IMR-90 (cell line): ENCODE results near the gene CCDC144A. TPM values are rescaled to one million over a fixed set of nuclear protein-coding genes. Genes with fewer than 3 reads are reported as not detected.

Source experiments
- ATAC-seq: fragments of 200-7000 bp; cut with Tn5 transposase; 2 replicates; pipeline ENCODE4 v1.9.1; 2020; ENCODE audit warnings: low read depth, mild to moderate bottlenecking, moderate library complexity
- BruUV-seq: library from RNA; stranded (reverse); fragments of 400-500 nt; replicated peaks from 2 replicates; lab custom pipeline; 2021; lab: Mats Ljungman, UMichigan
- CTCF ChIA-PET: fragments of 300-600 bp; formaldehyde crosslinking; extraction: SDS; loops from one replicate; lab custom pipeline; 2021; ENCODE audit warnings: antibody characterized with exemption; lab: Yijun Ruan, JAX
- POLR2A ChIA-PET: fragments of 300-600 bp; sonication (Branson Sonifier 250); formaldehyde crosslinking; loops from one replicate; lab custom pipeline; 2022; ENCODE audit warnings: antibody characterized with exemption; ENCODE audit not compliant: unreplicated experiment; lab: Charles Lee
- DNase-seq: peaks from one replicate; pipeline ENCODE4 v3.0.0; 2013
- H2AFZ ChIP-seq: replicated peaks from 2 replicates; pipeline ENCODE3; 2013; ENCODE audit warnings: low read length, mild to moderate bottlenecking; ENCODE audit not compliant: poor library complexity
- H2AK5ac ChIP-seq: 2 replicates; pipeline ENCODE4 v1.6.1; 2013; ENCODE audit warnings: low read depth, low read length, inconsistent platforms
- H2AK9ac ChIP-seq: replicated peaks from 2 replicates; pipeline ENCODE3; 2013; ENCODE audit warnings: mild to moderate bottlenecking, low read depth, low read length, moderate library complexity; ENCODE audit not compliant: poor library complexity
- H2BK120ac ChIP-seq: 2 replicates; pipeline ENCODE4 v1.6.1; 2013; ENCODE audit warnings: low read depth, low read length, inconsistent platforms
- H2BK15ac ChIP-seq: 3 replicates; pipeline ENCODE4 v1.6.1; 2013; ENCODE audit warnings: low read depth, low read length, inconsistent platforms
- H2BK20ac ChIP-seq: 2 replicates; pipeline ENCODE4 v1.6.1; 2013; ENCODE audit warnings: low read depth, mild to moderate bottlenecking, inconsistent platforms, low read length, moderate library complexity
- H2BK5ac ChIP-seq: 2 replicates; pipeline ENCODE4 v1.6.1; 2013; ENCODE audit warnings: mild to moderate bottlenecking, low read depth, low read length, inconsistent platforms; ENCODE audit not compliant: poor library complexity, severe bottlenecking
- H3K14ac ChIP-seq: replicated peaks from 2 replicates; pipeline ENCODE4 v1.6.1; 2013; ENCODE audit warnings: low read depth, low read length, inconsistent platforms
- H3K18ac ChIP-seq: 2 replicates; pipeline ENCODE4 v1.6.1; 2013; ENCODE audit warnings: low read depth, low read length, control low read depth
- H3K23ac ChIP-seq: 2 replicates; pipeline ENCODE4 v1.6.1; 2013; ENCODE audit warnings: low read depth, low read length, inconsistent platforms
- H3K27ac ChIP-seq: 2 replicates; pipeline ENCODE4 v1.5.1; 2013; ENCODE audit warnings: mild to moderate bottlenecking, control low read depth, low read length; ENCODE audit not compliant: insufficient read depth
- H3K27me3 ChIP-seq: 2 replicates; pipeline ENCODE4 v1.6.1; 2013; ENCODE audit warnings: low read length; ENCODE audit not compliant: control insufficient read depth, insufficient read depth
- H3K36me3 ChIP-seq: 2 replicates; pipeline ENCODE4 v1.6.1; 2013; ENCODE audit warnings: low read length, mixed read lengths; ENCODE audit not compliant: control insufficient read depth, insufficient read depth
- H3K4ac ChIP-seq: 2 replicates; pipeline ENCODE4 v1.6.1; 2013; ENCODE audit warnings: low read depth, low read length, inconsistent platforms
- H3K4me1 ChIP-seq: 2 replicates; pipeline ENCODE4 v1.6.1; 2013; ENCODE audit warnings: low read length, mixed read lengths; ENCODE audit not compliant: control insufficient read depth, insufficient read depth
- H3K4me2 ChIP-seq: 2 replicates; pipeline ENCODE4 v1.6.1; 2013; ENCODE audit warnings: low read depth, mild to moderate bottlenecking, control low read depth, low read length, moderate library complexity
- H3K4me3 ChIP-seq: 2 replicates; pipeline ENCODE4 v1.5.1; 2013; ENCODE audit warnings: low read depth, mild to moderate bottlenecking, control low read depth, low read length, moderate library complexity; ENCODE audit not compliant: insufficient read depth
- H3K56ac ChIP-seq: 2 replicates; pipeline ENCODE4 v1.6.1; 2013; ENCODE audit warnings: low read length, inconsistent platforms; ENCODE audit not compliant: insufficient read depth; ENCODE audit errors: extremely low read depth
- H3K79me1 ChIP-seq, 2 experiments: 2 replicates each; pipeline ENCODE4 v1.6.1; 2013; ENCODE audit warnings: low read length in 2 of 2, inconsistent platforms in 1 of 2, low read depth in 1 of 2
- H3K9ac ChIP-seq: 2 replicates; pipeline ENCODE4 v1.6.1; 2013; ENCODE audit warnings: low read depth, low read length, control low read depth
- H3K9me1 ChIP-seq: 2 replicates; pipeline ENCODE4 v1.6.1; 2013; ENCODE audit warnings: low read length, inconsistent platforms; ENCODE audit not compliant: insufficient read depth
- H3K9me3 ChIP-seq: 2 replicates; pipeline ENCODE4 v1.6.1; 2013; ENCODE audit warnings: low read length; ENCODE audit not compliant: control insufficient read depth, insufficient read depth
- H4K20me1 ChIP-seq: 2 replicates; pipeline ENCODE4 v1.6.1; 2013; ENCODE audit warnings: low read length, inconsistent platforms; ENCODE audit not compliant: insufficient read depth
- H4K5ac ChIP-seq: 2 replicates; pipeline ENCODE4 v1.6.1; 2013; ENCODE audit warnings: mild to moderate bottlenecking, low read depth, low read length, control low read depth
- H4K8ac ChIP-seq, 2 experiments: 2 replicates each; pipeline ENCODE4 v1.6.1; 2013; ENCODE audit warnings: low read depth in 2 of 2, low read length in 2 of 2, control low read depth in 1 of 2, inconsistent platforms in 1 of 2
- H4K91ac ChIP-seq: 2 replicates; pipeline ENCODE4 v1.6.1; 2013; ENCODE audit warnings: low read depth, low read length, inconsistent platforms; ENCODE audit not compliant: insufficient read depth
- BHLHE40 ChIP-seq: fragments of 150-350 bp; IDR thresholded peaks from 2 replicates; pipeline ENCODE4 v1.6.1; 2016; ENCODE audit warnings: mild to moderate bottlenecking, low read depth, low read length
- CEBPB ChIP-seq: IDR thresholded peaks from 2 replicates; pipeline ENCODE4 v1.6.1; 2012; ENCODE audit warnings: low read depth, low read length, improper control_type of control experiment
- CHD1 ChIP-seq: IDR thresholded peaks from 2 replicates; pipeline ENCODE4 v1.6.1; 2012; ENCODE audit warnings: low read depth, low read length, improper control_type of control experiment
- FOS ChIP-seq: fragments of 150-350 bp; IDR thresholded peaks from 2 replicates; pipeline ENCODE4 v1.6.1; 2016; ENCODE audit warnings: low read depth, low read length
- MAFK ChIP-seq: IDR thresholded peaks from 2 replicates; pipeline ENCODE4 v1.6.1; 2012; ENCODE audit warnings: low read depth, low read length, improper control_type of control experiment
- MAZ ChIP-seq: IDR thresholded peaks from 2 replicates; pipeline ENCODE4 v1.6.1; 2012; ENCODE audit warnings: low read depth, mild to moderate bottlenecking, low read length, improper control_type of control experiment, moderate library complexity, borderline replicate concordance
- MXI1 ChIP-seq: IDR thresholded peaks from 2 replicates; pipeline ENCODE4 v1.6.1; 2012; ENCODE audit warnings: low read depth, mild to moderate bottlenecking, low read length, moderate library complexity, borderline replicate concordance
- NFE2L2 ChIP-seq: fragments of 150-350 bp; IDR thresholded peaks from 2 replicates; pipeline ENCODE4 v1.6.1; 2016; ENCODE audit warnings: low read depth, mild to moderate bottlenecking, low read length
- POLR2A ChIP-seq: IDR thresholded peaks from 2 replicates; pipeline ENCODE4 v1.6.1; 2012; ENCODE audit warnings: mild to moderate bottlenecking, low read depth, low read length
- RAD21 ChIP-seq: IDR thresholded peaks from 2 replicates; pipeline ENCODE4 v1.6.1; 2012; ENCODE audit warnings: low read length, improper control_type of control experiment
- RCOR1 ChIP-seq: IDR thresholded peaks from 2 replicates; pipeline ENCODE4 v1.6.1; 2012; ENCODE audit warnings: mild to moderate bottlenecking, low read length, improper control_type of control experiment; ENCODE audit not compliant: insufficient replicate concordance
- RFX5 ChIP-seq: IDR thresholded peaks from 2 replicates; pipeline ENCODE4 v1.8.0; 2012; ENCODE audit warnings: low read depth, mild to moderate bottlenecking, low read length, moderate library complexity
- SMC3 ChIP-seq: fragments of 150-350 bp; IDR thresholded peaks from 2 replicates; pipeline ENCODE4 v1.6.1; 2016; ENCODE audit warnings: low read depth, mild to moderate bottlenecking, antibody characterized with exemption, low read length, moderate library complexity
- USF2 ChIP-seq: fragments of 150-350 bp; IDR thresholded peaks from 2 replicates; pipeline ENCODE4 v1.6.1; 2017; ENCODE audit warnings: mild to moderate bottlenecking, antibody characterized with exemption, low read length, low read depth
- WGBS, 2 experiments: methylation state at CpG; one replicate each; pipeline versions ENCODE4 v1.1.5 to v1.1.7; 2013; ENCODE audit warnings: missing lambda C conversion rate in 2 of 2; ENCODE audit not compliant: insufficient read length in 1 of 2; ENCODE audit errors: extremely low coverage in 2 of 2; 5-methylcytosine and 5-hydroxymethylcytosine counted together
- dilution Hi-C: fragments of 300-500 bp; cut with HindIII; formaldehyde crosslinking; loops from one replicate; pipeline ENCODE4 v1.14.3; 2018; ENCODE audit warnings: low sequenced_read_pairs; ENCODE audit not compliant: unreplicated experiment
- in situ Hi-C: fragments of 300-500 bp; cut with MboI; formaldehyde crosslinking; loops from 3 replicates; pipeline ENCODE4 v1.14.3; 2019; ENCODE audit warnings: low sequenced_read_pairs, inconsistent platforms, mixed read lengths
- intact Hi-C: fragments of 100-400 bp; cut with micrococcal nuclease; formaldehyde crosslinking; loops from 2 replicates; pipeline ENCODE4 v1.10.0; 2022
- polyA plus RNA-seq, 3 experiments: library from polyadenylated mRNA; depleted of rRNA; stranded (reverse); fragments of >200 nt; gene quantifications; 2 replicates each; pipeline ENCODE4 v1.2.3, GENCODE V29; 2012; ENCODE audit warnings: low replicate concordance in 1 of 3
- total RNA-seq: library from RNA; depleted of rRNA; stranded (reverse); fragments of >200 nt; gene quantifications from 2 replicates; pipeline ENCODE4 v1.2.3, GENCODE V29; 2012
- TF ChIP-seq, protein P1 (sequence below): fragments of 150-350 bp; IDR thresholded peaks from 2 replicates; pipeline ENCODE4 v1.6.1; 2016; ENCODE audit warnings: low read depth, mild to moderate bottlenecking, low read length, moderate library complexity, borderline replicate concordance
- TF ChIP-seq, protein P2 (sequence below): conservative IDR thresholded peaks from 2 replicates; pipeline ENCODE4 v1.5.1; 2012; ENCODE audit warnings: mild to moderate bottlenecking, low read depth, low read length, improper control_type of control experiment

Gene CCDC144A
- total and polyA plus RNA-seq, 2 of the 4 experiments (the other 2 are of a cell fraction), result 0.51 to 1.4 TPM

DNA sequence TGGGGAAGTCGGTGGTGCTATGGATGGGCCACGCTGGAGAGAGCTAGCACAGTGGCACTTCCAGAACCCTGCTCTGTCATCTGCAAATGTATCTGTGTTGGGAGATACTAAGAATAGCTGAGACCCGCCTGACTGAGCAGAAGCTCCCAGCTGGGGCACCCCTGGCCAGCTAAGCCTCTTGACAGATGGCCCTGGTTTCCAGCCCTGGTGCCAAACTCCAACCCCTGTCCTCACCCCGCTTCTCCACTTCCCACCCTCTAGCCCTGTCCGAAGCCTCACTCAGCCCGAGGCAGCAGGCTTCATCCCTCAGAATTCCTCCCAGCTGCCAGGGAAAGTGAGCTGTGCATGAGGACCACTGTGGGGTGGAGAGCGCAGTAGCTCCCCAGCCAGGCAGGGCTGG lies 124.4 kb downstream of the CCDC144A start:
- H3K27me3 ChIP-seq, result peaks cover 2% of the 10 kb centered on the region; the same call in 1 of the 2 replicates
- no peak overlapping the region for H3K14ac ChIP-seq
- H3K56ac ChIP-seq, result no peak overlapping the region
- H3K36me3 ChIP-seq, result no peaks in the 10 kb centered on the region
- no peak for ATAC-seq
- POLR2A ChIA-PET, result no interaction called here
- DNase-seq, result no peak
- no peak overlapping the region for H2BK15ac ChIP-seq
- no peaks in the 10 kb centered on the region for H3K9me1 ChIP-seq
- no peak overlapping the region for H4K5ac ChIP-seq
- no peak overlapping the region for H2AFZ ChIP-seq
- dilution Hi-C loops (no loop called here), intact Hi-C loops (no loop called here), in situ Hi-C loops (no loop called here)
- no peaks in the 10 kb centered on the region for H3K9me3 ChIP-seq
- H3K9ac ChIP-seq, result no peak overlapping the region
- WGBS, 2 experiments, result 23% methylated on average over 4 of the region's 7 CpGs; no CpG with 5 or more reads in 1 of the 2 experiments
- H4K20me1 ChIP-seq, result no peaks in the 10 kb centered on the region
- no peak overlapping the region for H4K8ac ChIP-seq
- BruUV-seq, result no TSS peak
- H2BK20ac ChIP-seq, result no peak overlapping the region
- CTCF ChIA-PET, result no interaction called here
- H3K79me1 ChIP-seq, result no peaks in the 10 kb centered on the region
- TF ChIP-seq POLR2A (no peak), CEBPB (no peak), SMC3 (no peak), MAFK (no peak), BHLHE40 (no peak), RAD21 (no peak), USF2 (no peak), RFX5 (no peak), MXI1 (no peak), FOS (no peak), RCOR1 (no peak), NFE2L2 (no peak), MAZ (no peak), CHD1 (no peak)
- TF ChIP-seq, protein P1, sequence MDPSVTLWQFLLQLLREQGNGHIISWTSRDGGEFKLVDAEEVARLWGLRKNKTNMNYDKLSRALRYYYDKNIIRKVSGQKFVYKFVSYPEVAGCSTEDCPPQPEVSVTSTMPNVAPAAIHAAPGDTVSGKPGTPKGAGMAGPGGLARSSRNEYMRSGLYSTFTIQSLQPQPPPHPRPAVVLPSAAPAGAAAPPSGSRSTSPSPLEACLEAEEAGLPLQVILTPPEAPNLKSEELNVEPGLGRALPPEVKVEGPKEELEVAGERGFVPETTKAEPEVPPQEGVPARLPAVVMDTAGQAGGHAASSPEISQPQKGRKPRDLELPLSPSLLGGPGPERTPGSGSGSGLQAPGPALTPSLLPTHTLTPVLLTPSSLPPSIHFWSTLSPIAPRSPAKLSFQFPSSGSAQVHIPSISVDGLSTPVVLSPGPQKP, result no peak
- TF ChIP-seq, protein P2, sequence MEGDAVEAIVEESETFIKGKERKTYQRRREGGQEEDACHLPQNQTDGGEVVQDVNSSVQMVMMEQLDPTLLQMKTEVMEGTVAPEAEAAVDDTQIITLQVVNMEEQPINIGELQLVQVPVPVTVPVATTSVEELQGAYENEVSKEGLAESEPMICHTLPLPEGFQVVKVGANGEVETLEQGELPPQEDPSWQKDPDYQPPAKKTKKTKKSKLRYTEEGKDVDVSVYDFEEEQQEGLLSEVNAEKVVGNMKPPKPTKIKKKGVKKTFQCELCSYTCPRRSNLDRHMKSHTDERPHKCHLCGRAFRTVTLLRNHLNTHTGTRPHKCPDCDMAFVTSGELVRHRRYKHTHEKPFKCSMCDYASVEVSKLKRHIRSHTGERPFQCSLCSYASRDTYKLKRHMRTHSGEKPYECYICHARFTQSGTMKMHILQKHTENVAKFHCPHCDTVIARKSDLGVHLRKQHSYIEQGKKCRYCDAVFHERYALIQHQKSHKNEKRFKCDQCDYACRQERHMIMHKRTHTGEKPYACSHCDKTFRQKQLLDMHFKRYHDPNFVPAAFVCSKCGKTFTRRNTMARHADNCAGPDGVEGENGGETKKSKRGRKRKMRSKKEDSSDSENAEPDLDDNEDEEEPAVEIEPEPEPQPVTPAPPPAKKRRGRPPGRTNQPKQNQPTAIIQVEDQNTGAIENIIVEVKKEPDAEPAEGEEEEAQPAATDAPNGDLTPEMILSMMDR, result no peak
- H3K4ac ChIP-seq, result no peak overlapping the region
- H2BK5ac ChIP-seq, result no peak overlapping the region
- H2AK5ac ChIP-seq, result no peak overlapping the region
- no peak overlapping the region for H4K91ac ChIP-seq
- no peak overlapping the region for H3K4me3 ChIP-seq
- no peak overlapping the region for H3K4me2 ChIP-seq
- no peak overlapping the region for H2AK9ac ChIP-seq
- no peak overlapping the region for H3K18ac ChIP-seq
- no peaks in the 10 kb centered on the region for H3K4me1 ChIP-seq
- no peak overlapping the region for H3K23ac ChIP-seq
- no peak overlapping the region for H2BK120ac ChIP-seq
- no peak overlapping the region for H3K27ac ChIP-seq
